Neuron (in vitro differentiated cells): ENCODE data around the gene SPATA2.

Experiments used
- H2AFZ ChIP-seq: one replicate; pipeline ENCODE4 v1.6.1; 2013; ENCODE audit warnings: low read depth, mild to moderate bottlenecking, inconsistent platforms, low read length, moderate library complexity
- H3K27me3 ChIP-seq: one replicate; pipeline ENCODE4 v1.6.1; 2013; ENCODE audit warnings: low read length; ENCODE audit not compliant: insufficient read depth
- H3K36me3 ChIP-seq: one replicate; pipeline ENCODE4 v1.6.1; 2013; ENCODE audit warnings: low read length; ENCODE audit not compliant: insufficient read depth
- H3K4me1 ChIP-seq: one replicate; pipeline ENCODE4 v1.6.1; 2013; ENCODE audit warnings: low read length; ENCODE audit not compliant: insufficient read depth
- H3K4me3 ChIP-seq: 2 replicates; pipeline ENCODE4 v1.5.1; 2013; ENCODE audit warnings: mild to moderate bottlenecking, low read length, moderate library complexity
- H3K9me3 ChIP-seq: one replicate; pipeline ENCODE4 v1.6.1; 2013; ENCODE audit warnings: low read length

The SPATA2 gene

DNA sequence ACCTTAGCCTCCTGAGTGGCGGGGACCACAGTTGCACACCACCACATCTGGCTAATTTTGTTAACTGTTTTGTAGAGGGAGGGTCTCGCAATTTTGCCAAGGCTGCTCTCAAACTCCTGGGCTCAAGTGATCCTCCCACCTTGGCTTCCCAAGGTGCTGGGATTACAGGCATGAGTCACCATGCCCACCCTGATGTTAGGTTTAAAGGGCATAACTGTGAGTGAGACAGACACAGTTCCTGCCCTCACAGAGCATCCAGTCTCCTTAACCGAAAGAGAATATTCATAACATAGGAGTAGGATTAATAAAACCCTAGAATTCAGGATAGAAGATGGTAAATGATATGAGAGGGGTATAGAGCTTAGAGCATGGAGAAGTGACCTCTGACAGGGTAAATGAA lies 3.1 kb upstream of the SPATA2 start:
- H3K9me3 ChIP-seq, result no peaks in the 10 kb centered on the region
- no peak overlapping the region for H3K4me3 ChIP-seq
- no peaks in the 10 kb centered on the region for H3K36me3 ChIP-seq
- peaks cover 14% of the 10 kb centered on the region for H3K4me1 ChIP-seq
- no peak overlapping the region for H2AFZ ChIP-seq
- no peaks in the 10 kb centered on the region for H3K27me3 ChIP-seq

DNA sequence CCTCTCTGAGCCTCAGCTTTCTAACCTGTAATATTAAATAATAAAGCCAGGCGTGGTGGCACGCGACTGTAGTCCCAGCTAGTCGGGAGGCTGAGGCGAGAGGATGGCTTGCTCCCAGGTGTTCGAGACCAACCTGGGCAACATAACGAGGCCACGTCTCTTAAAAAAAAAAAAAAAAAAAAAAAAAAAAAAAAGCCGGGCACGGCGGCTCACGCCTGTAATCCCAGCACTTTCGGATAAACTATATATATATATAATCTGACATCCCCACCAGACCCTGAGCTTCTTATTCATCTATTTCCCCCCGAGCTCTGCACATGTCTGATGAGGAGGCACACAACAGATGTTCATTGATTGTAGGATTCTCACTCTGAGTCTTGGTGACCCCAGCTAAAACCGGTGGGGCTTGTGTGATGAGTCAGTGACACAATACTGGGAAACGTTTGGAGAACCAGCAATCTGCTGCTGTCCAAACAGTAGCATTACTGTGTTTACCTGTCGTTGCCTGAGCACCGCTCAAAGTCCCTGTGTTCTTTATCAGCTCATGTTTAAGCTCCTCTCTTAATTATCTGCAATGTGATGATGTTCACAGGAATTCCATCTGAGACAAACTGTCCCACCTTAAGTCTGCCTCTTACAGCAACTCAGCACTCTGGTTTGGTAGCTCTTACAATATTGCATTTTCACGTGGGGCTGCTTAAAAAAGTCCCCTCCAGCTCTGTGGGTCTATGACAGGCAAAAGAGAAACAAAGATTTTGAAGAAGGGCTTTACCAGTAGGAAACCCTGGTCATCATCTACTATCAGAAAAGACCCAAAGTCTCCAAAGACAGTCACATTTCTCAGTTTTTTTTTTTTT lies 1.0 kb upstream of the SPATA2 start:
- H3K4me1 ChIP-seq, result peaks cover 18% of the 10 kb centered on the region
- H3K4me3 ChIP-seq, result peak overlapping the region; percentile 87
- H3K36me3 ChIP-seq, result no peaks in the 10 kb centered on the region
- no peaks in the 10 kb centered on the region for H3K27me3 ChIP-seq
- no peaks in the 10 kb centered on the region for H3K9me3 ChIP-seq
- peak overlapping the region; percentile 95 for H2AFZ ChIP-seq

DNA sequence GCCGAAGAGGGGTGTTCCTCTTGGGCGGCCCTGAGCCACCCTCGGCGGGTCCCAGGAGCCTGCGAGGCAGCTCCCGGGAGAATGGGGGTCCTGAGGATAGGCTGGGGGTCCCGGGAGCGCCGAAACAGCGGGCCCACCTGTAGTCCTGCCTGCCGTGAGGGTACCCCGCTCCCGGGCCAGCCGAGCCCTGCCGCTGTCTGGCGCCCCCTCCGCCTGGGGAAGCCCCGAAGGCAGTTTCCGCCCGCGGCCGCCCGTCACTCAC lies 280 bp downstream of the SPATA2 start:
- Histone ChIP-seq H3K27me3 (no peaks in the 10 kb centered on the region), H3K9me3 (no peaks in the 10 kb centered on the region), H3K36me3 (no peaks in the 10 kb centered on the region), H2AFZ (peak overlapping the region; percentile 95), H3K4me1 (peaks cover 25% of the 10 kb centered on the region), H3K4me3 (peak overlapping the region; percentile 87)

DNA sequence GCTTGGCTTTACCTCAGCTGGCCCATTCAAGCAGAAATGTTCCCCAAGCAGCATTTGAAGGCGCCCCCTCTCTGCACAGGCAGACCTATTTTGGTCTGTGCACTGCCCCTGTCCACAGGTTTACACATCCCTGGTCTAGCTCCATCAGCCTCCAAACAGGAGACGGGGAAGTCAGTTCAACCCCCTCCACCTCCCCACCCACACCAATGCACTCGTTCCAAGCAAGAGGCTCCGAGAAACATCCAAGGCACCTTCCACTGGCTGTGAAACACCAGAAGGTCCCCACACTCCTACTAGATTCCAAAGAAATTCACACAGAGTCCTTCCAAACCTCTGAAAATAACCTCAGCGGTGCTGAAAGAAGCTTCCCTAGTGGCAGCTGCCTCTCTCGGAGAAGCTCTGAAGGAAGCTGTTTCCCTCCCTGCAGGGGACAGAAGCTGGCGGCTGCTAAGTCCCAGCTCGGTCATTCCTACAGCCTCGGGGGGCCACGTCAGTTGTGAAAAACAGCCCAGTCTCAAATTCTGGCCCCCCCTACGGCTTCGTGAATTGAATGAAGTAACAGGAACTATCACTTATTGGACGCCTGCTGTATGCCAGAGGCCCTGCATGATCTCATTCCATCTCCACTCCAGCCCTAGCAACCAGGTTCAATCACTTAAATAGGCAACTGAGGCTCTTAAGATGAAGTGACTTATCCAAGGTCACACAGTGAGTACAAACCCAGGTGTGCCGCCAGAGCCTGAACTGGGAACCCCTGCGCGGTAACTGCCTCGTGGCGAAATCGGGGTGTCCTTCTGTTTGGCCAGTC lies 815 bp downstream of the SPATA2 start:
- no peaks in the 10 kb centered on the region for H3K36me3 ChIP-seq
- H3K4me3 ChIP-seq, result peak overlapping the region; percentile 87
- H3K9me3 ChIP-seq, result no peaks in the 10 kb centered on the region
- H3K4me1 ChIP-seq, result peaks cover 31% of the 10 kb centered on the region
- H2AFZ ChIP-seq, result peak overlapping the region; percentile 95
- H3K27me3 ChIP-seq, result no peaks in the 10 kb centered on the region

DNA sequence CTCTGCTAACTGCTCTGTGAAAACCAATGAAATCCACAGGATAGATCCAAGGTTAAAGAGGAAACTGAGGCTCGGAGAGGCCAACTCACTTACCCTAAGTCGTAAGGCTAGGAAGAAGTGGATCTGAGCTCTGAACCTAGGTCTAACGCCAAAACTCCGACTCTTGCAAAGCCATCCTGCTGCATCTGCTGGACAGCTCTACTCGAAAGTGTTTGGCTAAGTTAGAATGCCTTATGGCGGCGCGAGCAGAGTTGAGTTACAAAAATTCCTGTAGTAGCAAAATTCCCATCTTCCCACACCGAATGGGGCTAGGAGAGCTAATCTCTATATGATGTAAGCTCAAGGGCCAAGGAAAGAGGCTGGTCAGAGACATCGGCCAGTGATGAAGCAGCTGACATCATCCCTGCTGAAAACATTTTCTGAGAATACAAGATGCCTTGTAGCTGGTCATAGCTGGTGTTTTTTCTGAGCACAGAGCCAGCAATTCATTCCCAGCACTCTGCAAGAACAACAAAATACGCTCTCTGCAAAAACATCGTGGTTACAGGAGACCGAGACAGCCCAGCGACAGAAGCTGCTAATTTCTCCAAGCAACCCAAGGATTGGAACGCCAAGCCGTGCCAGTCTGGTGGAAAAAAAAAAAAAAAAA lies 1.8 kb downstream of the SPATA2 start:
- no peaks in the 10 kb centered on the region for H3K27me3 ChIP-seq
- H3K4me1 ChIP-seq, result peaks cover 34% of the 10 kb centered on the region
- peak overlapping the region; percentile 14 for H3K4me3 ChIP-seq
- no peak overlapping the region for H2AFZ ChIP-seq
- peaks cover under 1% of the 10 kb centered on the region for H3K36me3 ChIP-seq
- H3K9me3 ChIP-seq, result no peaks in the 10 kb centered on the region

DNA sequence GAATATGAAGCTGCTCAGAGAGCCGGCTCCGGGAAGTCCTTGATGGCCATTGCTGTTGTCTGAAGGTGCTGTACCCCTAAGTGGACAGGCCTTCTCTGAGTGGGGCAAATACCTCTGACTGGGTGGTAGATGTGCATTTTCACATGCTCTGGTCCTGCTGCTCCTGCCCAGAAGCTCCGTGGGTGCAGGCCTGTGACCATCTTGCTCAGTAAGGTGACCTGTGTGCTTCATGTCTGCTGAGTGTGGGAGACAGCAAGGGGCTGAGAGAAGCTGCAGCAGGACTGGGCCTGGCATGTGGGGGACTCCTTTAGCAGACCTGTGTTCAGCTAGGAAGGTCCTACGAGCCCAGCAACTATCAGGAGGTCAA lies 5.0 kb downstream of the SPATA2 start:
- no peak overlapping the region for H3K4me3 ChIP-seq

DNA sequence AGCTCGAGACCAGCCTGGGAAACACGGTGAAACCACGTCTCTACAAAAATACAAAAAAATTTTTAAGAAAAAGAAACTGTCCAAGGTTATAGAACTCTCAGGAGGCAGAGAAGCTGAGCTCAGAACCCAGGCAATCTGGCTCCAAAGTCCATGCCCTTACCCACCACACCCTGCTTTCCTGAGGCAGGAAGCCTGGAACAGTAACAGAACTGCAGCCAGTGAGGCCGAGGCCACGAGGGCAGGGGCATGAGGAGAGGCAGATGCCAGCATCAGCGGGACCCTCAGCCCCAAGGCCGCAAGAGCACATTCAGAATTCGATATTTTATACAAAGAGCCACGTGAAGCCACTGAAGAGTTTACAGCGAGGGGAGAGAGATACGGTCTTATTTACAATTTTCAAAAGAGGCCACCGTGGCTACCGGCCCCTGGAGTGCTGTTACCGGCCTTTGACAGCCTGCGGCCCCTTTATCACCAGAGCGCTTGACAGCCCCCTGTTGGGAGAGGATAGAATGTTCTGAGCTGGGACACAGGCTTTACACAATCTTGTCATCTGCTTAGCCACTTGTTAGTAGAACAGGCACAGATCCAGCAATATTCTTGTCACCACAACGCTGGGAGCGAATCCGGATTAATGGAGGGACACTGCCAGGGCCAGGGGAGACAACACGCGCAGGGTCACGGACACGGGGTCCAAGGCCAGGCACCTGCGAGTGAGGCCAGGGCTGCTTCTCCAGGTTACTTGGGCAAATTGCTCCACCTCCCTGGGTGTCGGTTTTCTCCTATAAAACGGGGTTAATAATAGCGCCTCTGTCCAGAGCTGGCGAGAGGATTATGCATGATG lies 5.6 kb downstream of the SPATA2 start:
- H3K4me3 ChIP-seq, result no peak overlapping the region
- no peaks in the 10 kb centered on the region for H3K27me3 ChIP-seq
- no peak overlapping the region for H2AFZ ChIP-seq
- peaks cover 31% of the 10 kb centered on the region for H3K4me1 ChIP-seq
- H3K9me3 ChIP-seq, result no peaks in the 10 kb centered on the region
- peaks cover 34% of the 10 kb centered on the region for H3K36me3 ChIP-seq

More for the DNA sequence above, 5.0 kb downstream of the SPATA2 start:
- Histone ChIP-seq H3K9me3 (no peaks in the 10 kb centered on the region), H2AFZ (no peak overlapping the region), H3K36me3 (peaks cover 28% of the 10 kb centered on the region), H3K4me1 (peaks cover 31% of the 10 kb centered on the region), H3K27me3 (no peaks in the 10 kb centered on the region)

DNA sequence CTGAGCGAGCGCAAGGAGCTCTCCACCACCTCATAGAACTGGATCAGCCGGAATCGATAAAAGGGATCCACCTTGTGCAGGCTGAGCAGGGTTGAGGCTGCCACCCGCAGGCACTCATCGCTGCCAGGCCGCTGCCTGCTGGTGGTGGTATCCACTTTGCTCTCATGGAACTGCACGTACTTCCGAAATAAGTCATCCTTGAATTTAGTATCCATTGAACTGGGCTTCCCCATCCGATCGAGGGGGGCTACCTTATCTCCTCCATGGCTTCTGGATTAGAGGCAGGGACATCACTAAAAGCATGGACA lies 7.1 kb downstream of the SPATA2 start:
- no peaks in the 10 kb centered on the region for H3K27me3 ChIP-seq
- H3K4me3 ChIP-seq, result no peak overlapping the region
- peaks cover 18% of the 10 kb centered on the region for H3K4me1 ChIP-seq
- H3K9me3 ChIP-seq, result no peaks in the 10 kb centered on the region
- peaks cover 43% of the 10 kb centered on the region for H3K36me3 ChIP-seq
- H2AFZ ChIP-seq, result no peak overlapping the region

DNA sequence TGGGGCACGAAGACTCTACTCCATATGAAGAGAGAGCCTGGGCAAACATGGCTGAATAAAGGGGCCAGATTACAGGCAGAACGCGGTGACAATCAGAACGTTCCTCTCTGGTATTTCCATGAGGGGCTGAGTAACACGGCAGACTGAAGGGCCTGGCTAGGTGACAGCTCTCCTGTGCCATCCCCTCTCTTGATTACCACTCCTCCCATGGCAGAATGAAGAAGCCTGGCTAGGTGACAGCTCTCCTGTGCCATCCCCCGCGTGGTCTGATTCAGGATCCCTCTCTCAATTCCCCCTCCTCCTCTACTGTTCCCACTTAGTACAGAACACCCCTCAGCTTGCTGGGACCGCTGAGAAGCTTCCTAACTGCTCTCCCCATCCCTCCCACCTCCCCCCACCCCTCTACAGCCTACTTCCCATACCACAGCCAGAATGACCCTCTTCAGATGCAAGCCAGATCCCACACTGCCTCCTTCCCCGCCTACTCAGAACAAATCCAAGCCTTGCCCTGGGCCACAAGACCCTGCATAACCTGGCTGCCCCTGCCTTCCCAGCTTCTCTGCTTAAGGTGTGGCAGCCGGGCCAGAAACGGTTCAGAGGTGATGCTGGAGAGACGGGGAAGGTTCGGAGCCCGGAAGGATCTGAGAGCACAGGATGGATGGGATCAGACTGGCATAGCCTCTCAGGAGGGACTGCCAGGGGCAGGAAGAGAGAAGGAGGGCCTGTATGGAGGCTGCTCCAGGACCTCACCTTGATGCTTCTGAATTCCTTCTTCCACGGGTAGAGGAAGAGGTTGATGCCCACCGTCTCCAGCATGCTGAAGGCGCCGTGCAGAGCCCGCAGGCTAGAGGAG lies 7.7 kb downstream of the SPATA2 start:
- Histone ChIP-seq H2AFZ (no peak overlapping the region), H3K9me3 (no peaks in the 10 kb centered on the region), H3K4me1 (peaks cover 16% of the 10 kb centered on the region), H3K36me3 (peaks cover 43% of the 10 kb centered on the region), H3K4me3 (no peak overlapping the region), H3K27me3 (no peaks in the 10 kb centered on the region)

DNA sequence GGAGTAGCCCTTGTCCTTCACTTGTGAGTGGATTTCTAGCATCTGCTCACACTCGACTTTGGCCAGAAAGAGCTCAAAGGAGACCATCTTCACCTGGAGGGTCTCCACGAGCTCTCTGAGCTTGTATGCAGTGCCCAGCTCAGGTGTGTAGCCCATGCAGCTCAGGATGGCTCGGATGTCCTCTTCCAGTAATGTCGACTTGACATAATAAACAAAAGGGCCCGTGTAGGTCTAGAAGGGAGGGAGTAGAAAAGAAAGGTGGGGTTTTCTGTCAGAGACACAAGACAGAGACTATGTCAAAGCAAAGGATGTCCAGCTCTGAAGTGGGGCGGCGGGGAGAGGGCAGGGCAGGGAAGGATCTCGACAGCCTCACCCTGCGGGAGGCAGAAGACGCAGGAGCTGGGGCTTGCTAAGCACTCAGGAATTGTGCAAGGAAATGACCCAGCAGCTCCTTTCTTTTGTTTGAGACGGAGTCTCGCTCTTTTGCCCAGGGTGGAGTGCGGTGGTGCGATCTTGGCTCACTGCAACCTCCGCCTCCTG lies 8.6 kb downstream of the SPATA2 start:
- Histone ChIP-seq H3K4me3 (no peak overlapping the region), H3K4me1 (peaks cover 16% of the 10 kb centered on the region), H3K9me3 (no peaks in the 10 kb centered on the region), H2AFZ (no peak overlapping the region), H3K36me3 (peaks cover 43% of the 10 kb centered on the region), H3K27me3 (no peaks in the 10 kb centered on the region)

DNA sequence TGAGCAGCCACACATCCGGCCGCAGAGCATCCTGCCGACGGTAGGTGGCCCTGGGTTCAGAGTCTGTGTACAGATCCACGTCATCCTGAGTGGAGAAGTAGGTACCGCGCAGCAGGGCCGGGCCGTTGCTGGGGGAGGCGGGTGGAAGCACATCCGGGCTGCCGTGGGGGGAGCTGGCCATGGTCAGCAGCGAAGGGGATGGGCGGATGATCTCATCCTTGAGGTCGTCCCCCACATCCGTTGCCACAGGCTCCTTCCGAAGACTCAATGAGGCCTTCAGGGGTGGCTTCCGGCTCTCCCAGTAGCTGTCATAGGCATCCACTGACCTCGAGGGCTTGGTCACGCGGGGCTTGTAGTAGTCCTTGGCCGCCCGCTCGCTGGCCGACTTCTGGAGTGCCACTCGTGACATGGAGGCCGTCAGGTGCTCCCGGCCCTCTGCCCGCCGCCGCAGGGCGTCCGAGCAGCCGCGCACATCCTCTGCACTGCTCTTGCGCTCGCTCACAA lies 9.2 kb downstream of the SPATA2 start:
- Histone ChIP-seq H2AFZ (no peak overlapping the region), H3K4me1 (peaks cover 16% of the 10 kb centered on the region), H3K9me3 (no peaks in the 10 kb centered on the region), H3K36me3 (peaks cover 43% of the 10 kb centered on the region), H3K4me3 (no peak overlapping the region), H3K27me3 (no peaks in the 10 kb centered on the region)
